Measurements from ENCODE around the gene TGM6.

- TF ChIP-seq POLR2A (IDR thresholded peaks at IDR 0.05): no peak
- no peak for TF ChIP-seq CTCF (IDR thresholded peaks at IDR 0.05)
- TF ChIP-seq POLR2AphosphoS5 (IDR thresholded peaks at IDR 0.05): no peak
- TF ChIP-seq EP300 (IDR thresholded peaks at IDR 0.05): no peak
Measured at GRCh38 chr20:2467412-2467811, 86.7 kb downstream of the TGM6 start.

All from stomach (tissue), 4 donors.